HepG2 (cell line): ENCODE data around the gene C16orf87. TPM values are rescaled to one million over a fixed set of nuclear protein-coding genes. Genes with fewer than 3 reads are reported as not detected.

Source experiments
- ATAC-seq: fragments of 200-7000 bp; cut with Tn5 transposase; 3 replicates; pipeline ENCODE4 v1.9.1; 2020; ENCODE audit warnings: mild to moderate bottlenecking, moderate library complexity
- BruUV-seq: library from RNA; stranded (reverse); fragments of 400-500 nt; replicated peaks from 2 replicates; lab custom pipeline; 2021; lab: Mats Ljungman, UMichigan
- CTCF ChIA-PET: fragments of 300-600 bp; formaldehyde crosslinking; extraction: SDS; loops from one replicate; lab custom pipeline; 2021; ENCODE audit warnings: low total read pairs, inconsistent platforms, low intra/inter-chr PET ratio; lab: Yijun Ruan, JAX
- POLR2A ChIA-PET: fragments of 350-600 bp; sonication (Branson Sonifier 250); formaldehyde crosslinking; loops from one replicate; lab custom pipeline; 2020; ENCODE audit warnings: antibody characterized with exemption, inconsistent platforms; lab: Yijun Ruan, JAX
- DNase-seq: peaks from one replicate; pipeline ENCODE4 v3.0.0-alpha.2; 2015; ENCODE audit warnings: low spot score
- FAIRE-seq: peaks from 3 replicates; lab custom pipeline; 2011; peaks lifted over from hg19 to GRCh38; lab: Jason Lieb, UNC
- H2AFZ ChIP-seq: one replicate; pipeline ENCODE4 v1.6.1; 2011; ENCODE audit warnings: low read length, inconsistent platforms
- H3K27ac ChIP-seq: fragments of 300-600 bp; 3 replicates; pipeline ENCODE4 v1.8.0; 2011; ENCODE audit warnings: mixed run types, mild to moderate bottlenecking, mixed read lengths, low read length, inconsistent platforms; ENCODE audit not compliant: insufficient read depth; ENCODE audit errors: extremely low read length
- H3K27me3 ChIP-seq, 2 experiments: fragments of 200-600 bp in 1 of 2; 2 replicates in 1 of 2; 3 replicates in 1 of 2; pipeline versions ENCODE4 v1.6.0 to v1.8.0; 2011; ENCODE audit warnings: low read length in 2 of 2, mild to moderate bottlenecking in 2 of 2, moderate library complexity in 2 of 2, inconsistent platforms in 1 of 2; ENCODE audit not compliant: insufficient read depth in 2 of 2, control insufficient read depth in 1 of 2
- H3K36me3 ChIP-seq, 2 experiments: fragments of 200-600 bp in 1 of 2; replicated peaks in 1 of 2; 2 replicates in 1 of 2; 3 replicates in 1 of 2; pipeline versions ENCODE4 v1.5.1 to v1.8.0; 2011; ENCODE audit warnings: low read length in 2 of 2, inconsistent platforms in 1 of 2; ENCODE audit not compliant: insufficient read depth in 2 of 2, control insufficient read depth in 1 of 2
- H3K4me1 ChIP-seq: 2 replicates; pipeline ENCODE4 v1.5.1; 2012; ENCODE audit warnings: low read length, inconsistent platforms; ENCODE audit not compliant: insufficient read depth
- H3K4me2 ChIP-seq: 2 replicates; pipeline ENCODE4 v1.6.0; 2011; ENCODE audit warnings: low read depth, low read length, inconsistent platforms
- H3K4me3 ChIP-seq, 3 experiments: fragments of 200-600 bp in 1 of 3; sonication (generic), shearing (Covaris generic) in 1 of 3; replicated peaks in 1 of 3; 2 replicates each; pipeline ENCODE4 v1.5.1; 2011 to 2016; ENCODE audit warnings: low read length in 3 of 3, inconsistent platforms in 2 of 3, low read depth in 2 of 3, mild to moderate bottlenecking in 2 of 3, control low read depth in 1 of 3, mixed read lengths in 1 of 3; ENCODE audit not compliant: insufficient read depth in 1 of 3
- H3K79me2 ChIP-seq: one replicate; pipeline ENCODE4 v1.6.1; 2011; ENCODE audit warnings: low read length, inconsistent platforms; ENCODE audit not compliant: insufficient read depth
- H3K9ac ChIP-seq: 2 replicates; pipeline ENCODE4 v1.6.0; 2011; ENCODE audit warnings: mild to moderate bottlenecking, low read depth, low read length, inconsistent platforms; ENCODE audit not compliant: insufficient read depth
- H3K9me3 ChIP-seq: 2 replicates; pipeline ENCODE4 v1.5.1; 2012; ENCODE audit warnings: mild to moderate bottlenecking, low read length
- H4K20me1 ChIP-seq: 2 replicates; pipeline ENCODE4 v1.6.0; 2011; ENCODE audit warnings: inconsistent platforms, mild to moderate bottlenecking, low read length, moderate library complexity; ENCODE audit not compliant: insufficient read depth
- ARNT ChIP-seq: fragments of 450-650 bp; IDR thresholded peaks from 2 replicates; pipeline ENCODE4 v1.6.1; 2017
- ELF3 ChIP-seq: IDR thresholded peaks from 2 replicates; pipeline ENCODE4 v1.6.1; 2016; ENCODE audit warnings: missing genetic modification reagents, missing compliant biosample characterization
- JARID2 ChIP-seq: sonication (generic); formaldehyde crosslinking; IDR thresholded peaks from 2 replicates; pipeline ENCODE4 v1.8.1; 2023; ENCODE audit warnings: missing genetic modification reagents, inconsistent platforms; ENCODE audit not compliant: insufficient replicate concordance
- MEIS2 ChIP-seq: sonication (generic); formaldehyde crosslinking; IDR thresholded peaks from 2 replicates; pipeline ENCODE4 v1.9.0; 2021; ENCODE audit warnings: mild to moderate bottlenecking, missing genetic modification reagents
- SP140L ChIP-seq: sonication (generic); formaldehyde crosslinking; IDR thresholded peaks from 2 replicates; pipeline ENCODE4 v1.4.0; 2020; ENCODE audit warnings: missing genetic modification reagents, borderline replicate concordance
- TGIF2 ChIP-seq: IDR thresholded peaks from 2 replicates; pipeline ENCODE4 v1.6.1; 2016; ENCODE audit warnings: control low read depth, missing compliant biosample characterization
- ZNF326 ChIP-seq: sonication (generic); formaldehyde crosslinking; IDR thresholded peaks from 2 replicates; pipeline ENCODE4 v1.4.0; 2020; ENCODE audit warnings: missing genetic modification reagents, borderline replicate concordance
- ZNF652 ChIP-seq: IDR thresholded peaks from 2 replicates; pipeline ENCODE4 v1.6.1; 2016; ENCODE audit warnings: low read depth, borderline replicate concordance
- ZNF710 ChIP-seq: sonication (generic); formaldehyde crosslinking; IDR thresholded peaks from 2 replicates; pipeline ENCODE4 v1.5.0; 2020; ENCODE audit warnings: mild to moderate bottlenecking, missing genetic modification reagents, borderline replicate concordance
- ZNF788 ChIP-seq: sonication (generic); formaldehyde crosslinking; IDR thresholded peaks from 2 replicates; pipeline ENCODE4 v1.5.0; 2020; ENCODE audit warnings: mild to moderate bottlenecking, missing genetic modification reagents, borderline replicate concordance
- WGBS: methylation state at CpG from one replicate; pipeline ENCODE4 v1.1.6; 2017; ENCODE audit warnings: low lambda C conversion rate; 5-methylcytosine and 5-hydroxymethylcytosine counted together
- in situ Hi-C: cut with HindIII; loops from 2 replicates; pipeline ENCODE4 v1.10.0; 2017; ENCODE audit warnings: low pct_unique_long_range_greater_than_20kb; ENCODE audit not compliant: extremely low pct_ligation_motif_present
- intact Hi-C: fragments of 100-400 bp; cut with micrococcal nuclease; formaldehyde crosslinking; loops from one replicate; pipeline ENCODE4 v1.10.0; 2022; ENCODE audit not compliant: unreplicated experiment
- polyA plus RNA-seq, 8 experiments: library from polyadenylated mRNA; depleted of rRNA in 3 of 8; stranded (reverse) in 7 of 8; unstranded in 1 of 8; fragments of >200 nt; fragmentation: Illumina TruSeq in 4 of 8; extraction: Trizol in 4 of 8; gene quantifications; 2 replicates each; pipeline versions ENCODE4 v1.2.1 to v1.2.3, GENCODE V29; 2011 to 2016; ENCODE audit warnings: low read depth in 4 of 8, missing spikeins in 1 of 8, mixed read lengths in 1 of 8; ENCODE audit not compliant: insufficient read depth in 1 of 8
- total RNA-seq, 5 experiments: library from RNA; depleted of rRNA; stranded (reverse); fragments of >200 nt; fragmentation: Illumina TruSeq; extraction: Trizol; gene quantifications; 2 replicates each; pipeline ENCODE4 v1.2.3, GENCODE V29; 2016; ENCODE audit warnings: low read depth in 1 of 5
- TF ChIP-seq, protein P1 (sequence below): sonication (generic); formaldehyde crosslinking; IDR thresholded peaks from 2 replicates; pipeline ENCODE4 v1.8.0; 2022; ENCODE audit warnings: missing genetic modification reagents, mild to moderate bottlenecking, borderline replicate concordance
- TF ChIP-seq, protein P2 (sequence below): sonication (generic); formaldehyde crosslinking; IDR thresholded peaks from 2 replicates; pipeline ENCODE4 v1.4.0; 2020; ENCODE audit warnings: missing genetic modification reagents, mild to moderate bottlenecking, borderline replicate concordance
- TF ChIP-seq, protein P3 (sequence below): sonication (generic); formaldehyde crosslinking; IDR thresholded peaks from 2 replicates; pipeline ENCODE4 v1.4.0; 2020; ENCODE audit warnings: missing genetic modification reagents, mild to moderate bottlenecking, borderline replicate concordance
- TF ChIP-seq, protein P4 (sequence below): sonication (generic); formaldehyde crosslinking; IDR thresholded peaks from 2 replicates; pipeline ENCODE4 v1.8.1; 2023; ENCODE audit warnings: mild to moderate bottlenecking, missing genetic modification reagents, borderline replicate concordance

The C16orf87 gene
- total and polyA plus RNA-seq, 2 of the 13 experiments (the other 11 are each of a cell fraction or from before 2014, with no cell fraction given): 8.6 to 19.5 TPM

DNA sequence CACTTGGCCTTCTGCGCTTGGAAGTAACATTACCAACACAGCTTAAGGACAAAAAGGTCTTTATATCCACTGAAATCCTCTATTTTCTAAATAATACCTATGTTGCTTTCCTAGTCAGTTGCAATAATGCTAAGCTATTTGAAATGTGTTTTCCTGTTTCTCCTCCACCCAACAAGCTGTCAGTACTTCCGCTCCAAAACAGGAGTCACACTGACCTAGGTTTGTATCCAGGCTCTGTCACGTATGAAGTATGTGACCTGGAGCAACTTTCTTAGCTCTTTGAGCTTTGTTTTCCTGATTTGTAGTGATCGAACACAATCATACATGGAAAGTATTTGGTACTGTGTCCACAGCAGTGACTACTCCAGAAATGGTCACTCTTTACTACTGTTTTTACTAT lies 58.5 kb downstream of the C16orf87 start (continued):
- TF ChIP-seq ARNT (no peak), SP140L (CRISPR knock-in tag) (no peak), ELF3 (CRISPR knock-in tag) (no peak), JARID2 (CRISPR knock-in tag) (no peak), TGIF2 (CRISPR knock-in tag) (no peak)
- TF ChIP-seq, all 625 proteins: peak for 0

- WGBS: 19% methylated on average over 8 of the region's 8 CpGs
- Histone ChIP-seq H3K36me3 (no peaks in the 10 kb centered on the region), H4K20me1 (no peaks in the 10 kb centered on the region), H3K27ac (no peak overlapping the region), H3K9ac (no peak overlapping the region), H3K27me3 (peaks cover 0 to 3% of the 10 kb centered on the region in 2 experiments; a peak in 1 of 5 replicates), H3K9me3 (no peaks in the 10 kb centered on the region), H3K79me2 (no peaks in the 10 kb centered on the region), H3K4me1 (peaks cover 25% of the 10 kb centered on the region), H2AFZ (no peak overlapping the region), H3K4me2 (peak overlapping the region; percentile 46; the same call in 1 of the 2 replicates), H3K4me3 (no peak overlapping the region)
- in situ Hi-C loops: no loop called here
- no peak for FAIRE-seq
- no TSS peak for BruUV-seq
- ATAC-seq: peak; percentile 62
- intact Hi-C loops: no loop called here
- ChIA-PET POLR2A (interaction anchor here (2.9 kb wide), 1 partner anchor 21 kb away, joined by 8 read pairs; no protein-coding TSS in a partner anchor), CTCF (no interaction called here)
- no peak for DNase-seq
- TF ChIP-seq, protein P1, sequence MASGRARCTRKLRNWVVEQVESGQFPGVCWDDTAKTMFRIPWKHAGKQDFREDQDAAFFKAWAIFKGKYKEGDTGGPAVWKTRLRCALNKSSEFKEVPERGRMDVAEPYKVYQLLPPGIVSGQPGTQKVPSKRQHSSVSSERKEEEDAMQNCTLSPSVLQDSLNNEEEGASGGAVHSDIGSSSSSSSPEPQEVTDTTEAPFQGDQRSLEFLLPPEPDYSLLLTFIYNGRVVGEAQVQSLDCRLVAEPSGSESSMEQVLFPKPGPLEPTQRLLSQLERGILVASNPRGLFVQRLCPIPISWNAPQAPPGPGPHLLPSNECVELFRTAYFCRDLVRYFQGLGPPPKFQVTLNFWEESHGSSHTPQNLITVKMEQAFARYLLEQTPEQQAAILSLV: no peak
- TF ChIP-seq ZNF652 (peak; percentile 86), ZNF710 (CRISPR knock-in tag) (no peak), ZNF788 (CRISPR knock-in tag) (no peak), MEIS2 (CRISPR knock-in tag) (no peak), ZNF326 (CRISPR knock-in tag) (no peak)
- TF ChIP-seq, protein P2, sequence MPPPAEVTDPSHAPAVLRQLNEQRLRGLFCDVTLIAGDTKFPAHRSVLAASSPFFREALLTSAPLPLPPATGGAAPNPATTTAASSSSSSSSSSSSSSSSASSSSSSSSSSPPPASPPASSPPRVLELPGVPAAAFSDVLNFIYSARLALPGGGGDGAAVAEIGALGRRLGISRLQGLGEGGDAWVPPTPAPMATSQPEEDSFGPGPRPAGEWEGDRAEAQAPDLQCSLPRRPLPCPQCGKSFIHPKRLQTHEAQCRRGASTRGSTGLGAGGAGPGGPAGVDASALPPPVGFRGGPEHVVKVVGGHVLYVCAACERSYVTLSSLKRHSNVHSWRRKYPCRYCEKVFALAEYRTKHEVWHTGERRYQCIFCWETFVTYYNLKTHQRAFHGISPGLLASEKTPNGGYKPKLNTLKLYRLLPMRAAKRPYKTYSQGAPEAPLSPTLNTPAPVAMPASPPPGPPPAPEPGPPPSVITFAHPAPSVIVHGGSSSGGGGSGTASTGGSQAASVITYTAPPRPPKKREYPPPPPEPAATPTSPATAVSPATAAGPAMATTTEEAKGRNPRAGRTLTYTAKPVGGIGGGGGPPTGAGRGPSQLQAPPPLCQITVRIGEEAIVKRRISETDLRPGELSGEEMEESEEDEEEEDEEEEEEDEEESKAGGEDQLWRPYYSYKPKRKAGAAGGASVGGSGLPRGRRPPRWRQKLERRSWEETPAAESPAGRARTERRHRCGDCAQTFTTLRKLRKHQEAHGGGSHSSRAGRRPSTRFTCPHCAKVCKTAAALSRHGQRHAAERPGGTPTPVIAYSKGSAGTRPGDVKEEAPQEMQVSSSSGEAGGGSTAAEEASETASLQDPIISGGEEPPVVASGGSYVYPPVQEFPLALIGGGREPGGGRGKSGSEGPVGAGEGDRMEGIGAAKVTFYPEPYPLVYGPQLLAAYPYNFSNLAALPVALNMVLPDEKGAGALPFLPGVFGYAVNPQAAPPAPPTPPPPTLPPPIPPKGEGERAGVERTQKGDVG (CRISPR knock-in tag): no peak
- TF ChIP-seq, protein P3, sequence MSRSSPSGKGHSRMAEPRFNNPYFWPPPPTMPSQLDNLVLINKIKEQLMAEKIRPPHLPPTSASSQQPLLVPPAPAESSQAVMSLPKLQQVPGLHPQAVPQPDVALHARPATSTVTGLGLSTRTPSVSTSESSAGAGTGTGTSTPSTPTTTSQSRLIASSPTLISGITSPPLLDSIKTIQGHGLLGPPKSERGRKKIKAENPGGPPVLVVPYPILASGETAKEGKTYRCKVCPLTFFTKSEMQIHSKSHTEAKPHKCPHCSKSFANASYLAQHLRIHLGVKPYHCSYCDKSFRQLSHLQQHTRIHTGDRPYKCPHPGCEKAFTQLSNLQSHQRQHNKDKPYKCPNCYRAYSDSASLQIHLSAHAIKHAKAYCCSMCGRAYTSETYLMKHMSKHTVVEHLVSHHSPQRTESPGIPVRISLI: no peak
- TF ChIP-seq, protein P4, sequence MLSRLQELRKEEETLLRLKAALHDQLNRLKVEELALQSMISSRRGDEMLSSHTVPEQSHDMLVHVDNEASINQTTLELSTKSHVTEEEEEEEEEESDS (CRISPR knock-in tag): no peak
Observed at GRCh38 chr16:46768809-46769208, 62.2 kb downstream of the C16orf87 start.
